NCI-H1436 treated with DMSO at 0.1 percent for 48 hours (cell line): ENCODE data around the gene CCR8.
"Not testable (repeated sequence)": the region's sequence is repeated elsewhere in the genome, so short reads cannot be mapped to it uniquely, and the experiment has no call there.

ENCODE experiments used
- DNase-seq: peaks from one replicate; lab custom pipeline; 2025; lab: John Stamatoyannopoulos, UW

The CCR8 gene

GRCh38 chr3:39349080-39349479, 19.6 kb downstream of the CCR8 start:
- DNase-seq = no peak

- no peak for DNase-seq
Observed at GRCh38 chr3:39350714-39351113, 21.2 kb downstream of the CCR8 start.

GRCh38 chr3:39351134-39351533, 21.6 kb downstream of the CCR8 start:
- not testable (repeated sequence) for DNase-seq

- DNase-seq = not testable (repeated sequence)
Observed at GRCh38 chr3:39353168-39353927, 23.8 kb downstream of the CCR8 start.

GRCh38 chr3:39358333-39358732, 28.8 kb downstream of the CCR8 start:
- DNase-seq = no peak

GRCh38 chr3:39361252-39361927, 31.9 kb downstream of the CCR8 start:
- no peak for DNase-seq

GRCh38 chr3:39362192-39362591, 32.7 kb downstream of the CCR8 start:
- no peak for DNase-seq

GRCh38 chr3:39362812-39363211, 33.3 kb downstream of the CCR8 start:
- no peak for DNase-seq

- not testable (repeated sequence) for DNase-seq
Observed at GRCh38 chr3:39370450-39370849, 40.9 kb downstream of the CCR8 start.

GRCh38 chr3:39372833-39373232, 43.3 kb downstream of the CCR8 start:
- no peak for DNase-seq

GRCh38 chr3:39376959-39377634, 47.6 kb downstream of the CCR8 start:
- no peak for DNase-seq

- no peak for DNase-seq
Observed at GRCh38 chr3:39378088-39378487, 48.6 kb downstream of the CCR8 start.

- DNase-seq = no peak
Observed at GRCh38 chr3:39378957-39379777, 49.7 kb downstream of the CCR8 start.

- no peak for DNase-seq
Observed at GRCh38 chr3:39379778-39380155, 50.3 kb downstream of the CCR8 start.

GRCh38 chr3:39381432-39381831, 51.9 kb downstream of the CCR8 start:
- DNase-seq = no peak
